Stimulated activated naive B cell treated with anti-CD40 and anti-IgM and Interleukin-4, amounts not matched to agents 10 μg/mL and 1 μg/mL and 100 μg/mL, for 72 hours (primary cell): ENCODE results near the gene STEAP1B.

Experiments
- ATAC-seq, 2 donors: fragments of 150-1000 bp; cut with Tn5 transposase; replicated peaks; 2 replicates each; pipeline ENCODE4 v1.10.0; 2021; ENCODE audit warnings: moderate library complexity in 1 of 2
- DNase-seq: peaks from one replicate; pipeline ENCODE4 v3.0.0; 2021
- H3K27ac Mint-ChIP-seq: one replicate; pipeline ENCODE4 v1.8.0; 2022; ENCODE audit warnings: mild to moderate bottlenecking, mixed read lengths
- H3K27me3 Mint-ChIP-seq, 2 donors: one replicate each; pipeline ENCODE4 v1.8.0; 2022; ENCODE audit warnings: mixed read lengths in 2 of 2
- H3K36me3 Mint-ChIP-seq, 2 donors: one replicate each; pipeline ENCODE4 v1.8.0; 2022; ENCODE audit warnings: mixed read lengths in 2 of 2, mild to moderate bottlenecking in 1 of 2
- H3K4me1 Mint-ChIP-seq, 2 donors: one replicate each; pipeline ENCODE4 v1.8.0; 2022; ENCODE audit warnings: mixed read lengths in 2 of 2, mild to moderate bottlenecking in 1 of 2
- H3K4me3 Mint-ChIP-seq, 2 donors: one replicate each; pipeline ENCODE4 v1.8.0; 2022; ENCODE audit warnings: mild to moderate bottlenecking in 2 of 2, mixed read lengths in 2 of 2, moderate library complexity in 1 of 2
- H3K9me3 Mint-ChIP-seq, 2 donors: one replicate each; pipeline ENCODE4 v1.8.0; 2022; ENCODE audit warnings: mixed read lengths in 2 of 2, mild to moderate bottlenecking in 1 of 2

Gene STEAP1B

DNA sequence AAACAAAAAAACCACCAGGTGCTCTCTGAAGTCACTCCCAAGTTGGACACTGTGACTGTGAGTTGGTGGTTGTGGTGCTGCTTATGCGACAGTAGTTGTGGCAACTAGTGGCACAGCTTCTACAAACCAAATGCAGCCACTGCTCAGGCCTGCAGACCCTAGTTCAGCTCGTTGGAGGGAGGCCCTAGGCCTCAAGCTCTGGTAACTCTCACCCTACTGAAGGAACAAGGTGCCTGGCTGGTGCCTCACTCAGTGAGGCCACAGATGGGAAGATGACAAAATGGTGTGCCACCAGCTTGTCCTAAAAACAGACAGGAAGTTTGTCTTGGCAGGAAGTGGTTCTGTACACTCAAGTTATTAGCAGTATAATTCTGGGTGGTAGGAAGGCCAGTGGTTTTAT is 97.7 kb downstream of the STEAP1B start:
- H3K36me3 Mint-ChIP-seq: peaks cover 1 to 3% of the 10 kb centered on the region in 2 donors
- H3K27me3 Mint-ChIP-seq: no peaks in the 10 kb centered on the region
- no peaks in the 10 kb centered on the region for H3K9me3 Mint-ChIP-seq
- peak overlapping the region; percentile 44 for H3K27ac Mint-ChIP-seq
- ATAC-seq (peak; percentile 20 to 23), DNase-seq (no peak)
- H3K4me1 Mint-ChIP-seq: peaks cover 9 to 22% of the 10 kb centered on the region in 2 donors
- no peak overlapping the region for H3K4me3 Mint-ChIP-seq

- H3K4me3 Mint-ChIP-seq: no peak overlapping the region
- peaks cover 1 to 3% of the 10 kb centered on the region in 2 donors for H3K36me3 Mint-ChIP-seq
- H3K9me3 Mint-ChIP-seq: no peaks in the 10 kb centered on the region
- H3K27ac Mint-ChIP-seq: no peak overlapping the region
- H3K27me3 Mint-ChIP-seq: no peaks in the 10 kb centered on the region
- DNase-seq (no peak), ATAC-seq (no peak)
- H3K4me1 Mint-ChIP-seq: peaks cover 9 to 22% of the 10 kb centered on the region in 2 donors
These were observed 98.9 kb downstream of the STEAP1B start for GRCh38 chr7:22400936-22401553.

DNA sequence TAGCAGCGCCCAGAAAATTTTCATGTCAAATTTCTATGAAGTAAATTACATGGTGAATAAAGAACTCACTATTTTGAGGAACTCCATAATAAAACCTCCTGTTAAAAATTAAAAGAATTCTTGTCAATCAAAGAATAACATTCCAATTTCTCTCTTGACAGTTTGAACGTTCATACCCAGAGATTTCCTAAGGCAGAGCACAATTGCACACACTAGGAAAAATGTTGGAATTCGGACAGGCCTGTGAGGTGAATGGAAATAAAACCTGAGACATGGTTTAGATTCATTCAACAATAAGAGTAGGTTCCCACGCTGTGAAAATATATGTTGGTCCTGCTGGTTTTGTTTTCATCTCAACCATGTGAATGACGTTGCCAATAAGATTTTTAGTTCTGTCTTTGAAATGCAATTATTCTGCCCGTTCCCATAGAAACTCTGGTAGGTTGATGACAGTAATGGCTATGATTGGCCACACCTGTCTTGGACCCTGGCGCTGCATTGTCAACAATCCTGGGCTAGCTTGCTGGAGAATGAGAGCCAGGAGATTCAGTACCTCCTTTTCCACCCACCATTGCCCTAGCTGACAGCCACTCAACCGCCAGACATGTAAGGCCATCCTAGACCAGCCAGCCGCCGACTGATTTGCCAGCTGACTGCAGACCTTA is 99.7 kb downstream of the STEAP1B start:
- no peak overlapping the region for H3K27ac Mint-ChIP-seq
- peaks cover 1 to 3% of the 10 kb centered on the region in 2 donors for H3K36me3 Mint-ChIP-seq
- DNase-seq (no peak), ATAC-seq (no peak)
- H3K4me1 Mint-ChIP-seq: peaks cover 9 to 22% of the 10 kb centered on the region in 2 donors
- H3K27me3 Mint-ChIP-seq: no peaks in the 10 kb centered on the region
- no peaks in the 10 kb centered on the region for H3K9me3 Mint-ChIP-seq
- no peak overlapping the region for H3K4me3 Mint-ChIP-seq

GRCh38 chr7:22399546-22399945 is 100.4 kb downstream of the STEAP1B start:
- DNase-seq (no peak), ATAC-seq (no peak)
- H3K36me3 Mint-ChIP-seq: peaks cover 1 to 3% of the 10 kb centered on the region in 2 donors
- no peaks in the 10 kb centered on the region for H3K27me3 Mint-ChIP-seq
- no peaks in the 10 kb centered on the region for H3K9me3 Mint-ChIP-seq
- H3K4me1 Mint-ChIP-seq: peaks cover 12 to 22% of the 10 kb centered on the region in 2 donors
- H3K4me3 Mint-ChIP-seq: no peak overlapping the region
- no peak overlapping the region for H3K27ac Mint-ChIP-seq

DNA sequence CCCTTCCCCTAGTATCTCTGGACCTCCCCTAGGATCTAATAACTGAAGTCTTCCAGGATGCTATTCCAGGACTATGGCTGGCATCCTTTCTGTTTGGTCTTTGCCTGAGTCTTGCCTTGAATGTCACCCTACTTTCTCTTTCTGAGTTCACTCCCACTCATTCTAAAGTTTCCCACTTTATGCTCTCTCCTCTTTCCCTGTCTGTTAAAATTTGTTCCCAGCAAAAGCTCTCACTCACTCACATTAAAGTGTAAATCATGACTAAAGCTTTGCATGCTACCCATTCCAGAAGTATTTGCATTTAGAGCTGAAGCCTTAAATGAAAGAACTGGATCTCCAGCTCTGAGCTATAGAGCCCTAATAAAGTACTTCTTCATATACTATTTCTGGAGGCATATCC is 100.9 kb downstream of the STEAP1B start:
- no peak for DNase-seq
- peaks cover 1 to 3% of the 10 kb centered on the region in 2 donors for H3K36me3 Mint-ChIP-seq
- H3K27me3 Mint-ChIP-seq: no peaks in the 10 kb centered on the region
- H3K4me1 Mint-ChIP-seq: peaks cover 12 to 22% of the 10 kb centered on the region in 2 donors
- no peak overlapping the region for H3K4me3 Mint-ChIP-seq
- no peak for ATAC-seq
- H3K9me3 Mint-ChIP-seq: no peaks in the 10 kb centered on the region
- no peak overlapping the region for H3K27ac Mint-ChIP-seq

- H3K27ac Mint-ChIP-seq: no peak overlapping the region
- no peak overlapping the region for H3K4me3 Mint-ChIP-seq
- DNase-seq: no peak
These were observed 102.0 kb downstream of the STEAP1B start for GRCh38 chr7:22397981-22398380.

GRCh38 chr7:22395222-22395621 is 104.8 kb downstream of the STEAP1B start:
- Mint-ChIP-seq H3K9me3 (no peaks in the 10 kb centered on the region), H3K36me3 (no peaks in the 10 kb centered on the region), H3K27me3 (peaks cover 0 to 6% of the 10 kb centered on the region in 2 donors), H3K4me1 (peaks cover 0 to 5% of the 10 kb centered on the region in 2 donors), H3K4me3 (no peak overlapping the region), H3K27ac (no peak overlapping the region)
- ATAC-seq (no peak), DNase-seq (no peak)

More at GRCh38 chr7:22397981-22398380, 102.0 kb downstream of the STEAP1B start:
- Mint-ChIP-seq H3K27me3 (peaks cover 0 to 6% of the 10 kb centered on the region in 2 donors), H3K4me1 (peaks cover 9 to 15% of the 10 kb centered on the region in 2 donors), H3K9me3 (no peaks in the 10 kb centered on the region), H3K36me3 (peaks cover 1 to 3% of the 10 kb centered on the region in 2 donors)
- no peak for ATAC-seq

DNA sequence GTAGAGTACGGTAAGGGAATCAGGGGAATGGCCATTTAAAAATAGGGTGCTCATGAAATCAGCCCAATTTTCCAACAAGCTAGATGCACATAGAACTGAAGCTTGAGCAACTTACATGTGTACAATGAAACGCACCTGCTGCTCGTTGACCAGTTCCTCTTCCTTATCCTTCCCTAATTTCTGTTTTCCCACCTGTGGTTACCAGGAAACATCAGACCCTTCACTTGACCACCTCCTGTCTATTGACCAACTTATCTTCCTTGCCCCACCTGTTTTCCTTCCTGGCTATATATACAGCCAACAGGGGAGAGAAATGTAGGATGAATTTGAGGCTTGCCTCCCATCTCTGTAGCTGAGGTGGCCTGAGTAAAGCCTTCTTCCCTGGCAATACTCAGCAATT is 105.2 kb downstream of the STEAP1B start:
- H3K27ac Mint-ChIP-seq: no peak overlapping the region
- ATAC-seq: no peak
- DNase-seq: no peak
- no peaks in the 10 kb centered on the region for H3K9me3 Mint-ChIP-seq
- H3K27me3 Mint-ChIP-seq: peaks cover 0 to 6% of the 10 kb centered on the region in 2 donors
- H3K36me3 Mint-ChIP-seq: no peaks in the 10 kb centered on the region
- no peak overlapping the region for H3K4me3 Mint-ChIP-seq
- peaks cover 0 to 5% of the 10 kb centered on the region in 2 donors for H3K4me1 Mint-ChIP-seq

DNA sequence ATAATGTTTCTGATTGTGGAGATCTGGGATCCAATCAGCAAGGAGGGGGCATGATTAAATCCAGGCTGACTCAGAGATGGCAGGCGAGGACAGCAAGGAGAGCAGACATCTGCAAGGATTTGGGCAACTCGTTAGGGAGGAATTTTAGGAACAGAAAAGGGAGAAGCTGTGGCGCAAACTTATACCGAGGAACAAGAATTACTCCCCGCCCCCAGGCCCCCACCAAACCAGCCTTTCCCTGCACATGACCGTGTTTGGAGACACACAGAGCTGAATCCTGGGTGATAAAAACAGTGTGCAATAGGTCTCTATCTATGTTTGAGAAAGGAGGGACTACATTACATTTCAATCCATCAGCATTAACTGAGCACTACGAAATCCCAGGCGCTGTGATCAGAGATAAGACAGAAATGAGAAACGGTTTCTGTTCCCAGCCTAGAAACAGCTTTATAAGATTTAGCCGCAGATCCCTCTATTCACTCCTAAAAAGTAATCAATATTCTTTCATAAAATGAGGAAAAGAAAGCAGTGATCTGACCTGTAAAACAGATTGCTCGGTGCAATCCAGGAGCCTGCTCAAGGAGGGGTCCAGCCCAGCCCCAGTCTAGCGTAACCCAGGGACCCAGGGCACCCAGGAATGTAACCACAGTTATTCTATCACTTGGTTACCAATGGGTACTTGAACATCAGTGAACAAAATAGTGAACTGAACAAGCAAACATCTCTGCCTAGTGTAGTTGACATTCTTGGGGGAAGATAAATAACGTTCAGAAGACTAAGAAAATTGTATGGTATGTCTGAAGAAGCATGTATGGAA is 105.9 kb downstream of the STEAP1B start:
- peaks cover 0 to 8% of the 10 kb centered on the region in 2 donors for H3K27me3 Mint-ChIP-seq
- peaks cover 0 to 5% of the 10 kb centered on the region in 2 donors for H3K4me1 Mint-ChIP-seq
- H3K36me3 Mint-ChIP-seq: no peaks in the 10 kb centered on the region
- no peak overlapping the region for H3K4me3 Mint-ChIP-seq
- no peak for DNase-seq
- H3K27ac Mint-ChIP-seq: no peak overlapping the region
- no peak for ATAC-seq
- H3K9me3 Mint-ChIP-seq: no peaks in the 10 kb centered on the region

GRCh38 chr7:22390516-22390915 is 109.5 kb downstream of the STEAP1B start:
- peaks cover 0 to 3% of the 10 kb centered on the region in 2 donors for H3K9me3 Mint-ChIP-seq
- no peak overlapping the region for H3K27ac Mint-ChIP-seq
- H3K36me3 Mint-ChIP-seq: no peaks in the 10 kb centered on the region
- H3K4me3 Mint-ChIP-seq: no peak overlapping the region
- no peak for DNase-seq
- peaks cover 0 to 11% of the 10 kb centered on the region in 2 donors for H3K27me3 Mint-ChIP-seq
- ATAC-seq: peak in 1 of 2 donors; percentile 21
- H3K4me1 Mint-ChIP-seq: peaks cover 5 to 8% of the 10 kb centered on the region in 2 donors

DNA sequence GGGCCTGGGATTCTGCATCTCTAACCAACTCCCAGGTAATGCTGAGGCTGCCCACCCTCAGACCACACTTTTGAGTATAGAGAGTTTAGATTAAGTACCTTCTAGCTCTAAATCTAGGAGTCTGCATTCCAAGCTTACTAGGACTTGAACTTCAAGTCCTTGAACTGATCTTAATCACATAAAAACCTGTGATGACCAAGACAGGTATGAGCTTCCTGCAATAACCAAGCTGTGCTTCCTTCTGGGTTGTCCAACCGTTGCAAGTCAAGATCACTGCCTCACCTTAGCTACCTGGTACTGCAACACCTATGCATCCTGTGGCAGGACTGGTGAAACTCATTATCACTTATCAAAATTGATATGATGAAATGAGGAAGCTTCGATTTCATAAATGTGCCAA is 110.1 kb downstream of the STEAP1B start:
- no peak overlapping the region for H3K27ac Mint-ChIP-seq
- ATAC-seq: no peak
- no peaks in the 10 kb centered on the region for H3K36me3 Mint-ChIP-seq
- H3K4me3 Mint-ChIP-seq: no peak overlapping the region
- peaks cover 0 to 3% of the 10 kb centered on the region in 2 donors for H3K9me3 Mint-ChIP-seq
- no peak for DNase-seq
- H3K27me3 Mint-ChIP-seq: peaks cover 0 to 11% of the 10 kb centered on the region in 2 donors
- H3K4me1 Mint-ChIP-seq: peaks cover 5 to 8% of the 10 kb centered on the region in 2 donors

- H3K27ac Mint-ChIP-seq: no peak overlapping the region
- DNase-seq (no peak), ATAC-seq (no peak)
- H3K9me3 Mint-ChIP-seq: peaks cover 0 to 3% of the 10 kb centered on the region in 2 donors
- no peaks in the 10 kb centered on the region for H3K36me3 Mint-ChIP-seq
- peaks cover 0 to 5% of the 10 kb centered on the region in 2 donors for H3K27me3 Mint-ChIP-seq
- peaks cover 5 to 6% of the 10 kb centered on the region in 2 donors for H3K4me1 Mint-ChIP-seq
- H3K4me3 Mint-ChIP-seq: no peak overlapping the region
These were observed 112.4 kb downstream of the STEAP1B start for GRCh38 chr7:22387583-22387982.

- Mint-ChIP-seq H3K4me1 (peaks cover 5 to 6% of the 10 kb centered on the region in 2 donors), H3K4me3 (no peak overlapping the region), H3K36me3 (no peaks in the 10 kb centered on the region), H3K9me3 (peaks cover 0 to 3% of the 10 kb centered on the region in 2 donors), H3K27ac (no peak overlapping the region), H3K27me3 (peaks cover 0 to 5% of the 10 kb centered on the region in 2 donors)
- DNase-seq (no peak), ATAC-seq (peak; percentile 75 to 77)
These were observed 113.1 kb downstream of the STEAP1B start for GRCh38 chr7:22386865-22387264.

DNA sequence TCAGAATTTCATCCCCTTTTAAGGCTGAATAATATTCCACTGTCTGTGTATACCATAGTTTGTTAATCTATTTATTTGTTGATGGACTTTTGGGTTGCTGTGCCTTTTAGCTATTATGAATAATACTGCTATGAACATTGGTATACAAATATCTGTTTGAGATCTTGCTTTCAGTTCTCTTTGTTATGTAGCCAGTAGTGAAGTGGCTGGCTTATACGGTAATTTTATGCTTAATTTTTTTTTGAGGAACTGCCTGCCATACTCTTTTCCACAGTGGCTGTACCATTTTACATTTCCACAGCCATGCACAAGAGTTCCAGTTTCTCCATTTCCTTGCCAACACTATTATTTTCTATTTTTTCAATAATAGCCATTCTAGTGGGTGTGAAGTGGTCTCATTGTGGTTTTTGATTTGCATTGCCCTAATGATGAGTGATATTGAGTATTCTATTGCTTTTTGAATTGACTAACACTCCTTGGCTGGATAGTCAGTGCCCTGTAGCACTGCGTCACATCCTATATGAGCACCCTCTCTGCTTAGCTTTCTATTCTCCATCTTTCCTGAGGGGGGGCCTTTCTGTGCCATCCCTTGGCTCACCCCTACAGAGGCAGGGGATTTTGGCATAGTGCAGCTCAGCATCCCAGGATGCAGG is 113.7 kb downstream of the STEAP1B start:
- peaks cover 0 to 3% of the 10 kb centered on the region in 2 donors for H3K9me3 Mint-ChIP-seq
- H3K27ac Mint-ChIP-seq: no peak overlapping the region
- no peak overlapping the region for H3K4me3 Mint-ChIP-seq
- H3K27me3 Mint-ChIP-seq: peaks cover 0 to 5% of the 10 kb centered on the region in 2 donors
- no peaks in the 10 kb centered on the region for H3K36me3 Mint-ChIP-seq
- DNase-seq (no peak), ATAC-seq (peak; percentile 84 to 87)
- peaks cover 5 to 6% of the 10 kb centered on the region in 2 donors for H3K4me1 Mint-ChIP-seq
